ENCODE data around the gene ATF6B. TPM values are rescaled to one million over a fixed set of nuclear protein-coding genes. Genes with fewer than 3 reads are reported as not detected.

Gene ATF6B
- total and polyA plus RNA-seq, 2 of the 13 experiments (the other 11 are each of a cell fraction or from before 2014, with no cell fraction given): 18.1 to 44.0 TPM

DNA sequence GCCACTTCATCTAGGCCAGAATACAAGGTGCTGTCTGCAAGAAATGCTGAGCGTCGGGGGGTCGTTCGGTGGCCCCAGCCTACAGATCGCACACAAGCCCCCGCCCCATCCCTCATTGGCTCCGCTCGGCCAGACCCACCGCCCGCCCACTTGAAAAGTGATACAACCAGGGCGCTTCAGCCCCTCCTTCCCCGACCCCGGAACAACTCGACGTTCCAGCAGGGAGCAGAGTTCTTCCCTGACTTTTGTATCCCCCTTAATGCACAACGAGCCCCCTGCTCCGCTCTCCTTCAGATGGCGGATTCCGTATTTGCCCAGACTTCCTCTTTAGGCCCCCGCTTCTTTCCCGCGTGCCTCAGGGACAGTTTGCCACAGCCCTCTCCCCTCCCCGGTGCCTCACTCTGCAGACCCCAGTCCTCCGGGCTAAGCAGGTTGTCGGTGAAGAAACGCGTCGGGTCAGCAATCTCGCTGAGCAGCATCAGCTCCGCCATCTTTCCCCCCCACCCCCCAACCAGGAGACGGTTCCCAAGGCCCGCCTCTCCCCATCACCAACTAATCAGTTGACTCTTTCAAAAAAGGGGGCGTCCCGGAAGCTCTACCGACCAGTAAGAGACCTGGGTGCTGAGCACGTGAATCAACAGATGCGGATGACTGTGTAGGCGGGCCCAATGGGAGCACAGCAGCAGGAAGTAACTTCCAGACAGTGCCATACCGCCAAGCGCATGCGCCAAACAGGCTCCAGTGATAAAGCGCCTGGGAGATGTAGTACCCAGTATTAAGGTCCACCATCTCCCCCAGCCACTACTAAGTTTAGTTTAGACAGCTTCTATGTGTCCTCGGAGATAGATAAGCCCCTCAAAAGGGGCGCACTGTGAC lies at the start of gene ATF6B (continued):
- TF ChIP-seq ATF6 (CRISPR knock-in tag; conservative IDR thresholded peaks at IDR 0.05) (0 out of 2 replicates have a peak, but pooled peaks have one; percentile 17), TRIM24 (CRISPR knock-in tag; IDR thresholded peaks at IDR 0.05) (no peak), ZNF556 (CRISPR knock-in tag; IDR thresholded peaks at IDR 0.05; ENCODE audit: borderline replicate concordance) (peak; percentile 86; the same call in 1 of the 2 replicates), ZNF225 (CRISPR knock-in tag; IDR thresholded peaks at IDR 0.05) (0 out of 2 replicates have a peak, but pooled peaks have one; percentile 56), SIN3A (IDR thresholded peaks at IDR 0.05; ENCODE audit: borderline replicate concordance, low read depth, low read length) (0 out of 2 replicates have a peak, but pooled peaks have one; percentile 89), ZNF101 (CRISPR knock-in tag; IDR thresholded peaks at IDR 0.05; ENCODE audit: borderline replicate concordance, low read depth) (no peak), TBX2 (CRISPR knock-in tag; IDR thresholded peaks at IDR 0.05; ENCODE audit: borderline replicate concordance) (peak; percentile 52; the same call in 1 of the 2 replicates), SOX5 (CRISPR knock-in tag; IDR thresholded peaks at IDR 0.05; ENCODE audit: borderline replicate concordance) (no peak), POLR2AphosphoS2 (IDR thresholded peaks at IDR 0.05; ENCODE audit: low read depth, low read length) (no peak), SNAPC5 (CRISPR knock-in tag; IDR thresholded peaks at IDR 0.05; ENCODE audit: borderline replicate concordance) (peak; percentile 30; the same call in 1 of the 2 replicates), GATAD1 (CRISPR knock-in tag; IDR thresholded peaks at IDR 0.05) (peak; percentile 85), ETS1 (CRISPR knock-in tag; IDR thresholded peaks at IDR 0.05) (no peak), ZNF850 (CRISPR knock-in tag; conservative IDR thresholded peaks at IDR 0.05) (no peak)
- TF ChIP-seq, protein P1, sequence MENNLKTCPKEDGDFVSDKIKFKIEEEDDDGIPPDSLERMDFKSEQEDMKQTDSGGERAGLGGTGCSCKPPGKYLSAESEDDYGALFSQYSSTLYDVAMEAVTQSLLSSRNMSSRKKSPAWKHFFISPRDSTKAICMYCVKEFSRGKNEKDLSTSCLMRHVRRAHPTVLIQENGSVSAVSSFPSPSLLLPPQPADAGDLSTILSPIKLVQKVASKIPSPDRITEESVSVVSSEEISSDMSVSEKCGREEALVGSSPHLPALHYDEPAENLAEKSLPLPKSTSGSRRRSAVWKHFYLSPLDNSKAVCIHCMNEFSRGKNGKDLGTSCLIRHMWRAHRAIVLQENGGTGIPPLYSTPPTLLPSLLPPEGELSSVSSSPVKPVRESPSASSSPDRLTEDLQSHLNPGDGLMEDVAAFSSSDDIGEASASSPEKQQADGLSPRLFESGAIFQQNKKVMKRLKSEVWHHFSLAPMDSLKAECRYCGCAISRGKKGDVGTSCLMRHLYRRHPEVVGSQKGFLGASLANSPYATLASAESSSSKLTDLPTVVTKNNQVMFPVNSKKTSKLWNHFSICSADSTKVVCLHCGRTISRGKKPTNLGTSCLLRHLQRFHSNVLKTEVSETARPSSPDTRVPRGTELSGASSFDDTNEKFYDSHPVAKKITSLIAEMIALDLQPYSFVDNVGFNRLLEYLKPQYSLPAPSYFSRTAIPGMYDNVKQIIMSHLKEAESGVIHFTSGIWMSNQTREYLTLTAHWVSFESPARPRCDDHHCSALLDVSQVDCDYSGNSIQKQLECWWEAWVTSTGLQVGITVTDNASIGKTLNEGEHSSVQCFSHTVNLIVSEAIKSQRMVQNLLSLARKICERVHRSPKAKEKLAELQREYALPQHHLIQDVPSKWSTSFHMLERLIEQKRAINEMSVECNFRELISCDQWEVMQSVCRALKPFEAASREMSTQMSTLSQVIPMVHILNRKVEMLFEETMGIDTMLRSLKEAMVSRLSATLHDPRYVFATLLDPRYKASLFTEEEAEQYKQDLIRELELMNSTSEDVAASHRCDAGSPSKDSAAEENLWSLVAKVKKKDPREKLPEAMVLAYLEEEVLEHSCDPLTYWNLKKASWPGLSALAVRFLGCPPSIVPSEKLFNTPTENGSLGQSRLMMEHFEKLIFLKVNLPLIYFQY (CRISPR knock-in tag; IDR thresholded peaks at IDR 0.05; ENCODE audit: borderline replicate concordance): no peak
- TF ChIP-seq, protein P2, sequence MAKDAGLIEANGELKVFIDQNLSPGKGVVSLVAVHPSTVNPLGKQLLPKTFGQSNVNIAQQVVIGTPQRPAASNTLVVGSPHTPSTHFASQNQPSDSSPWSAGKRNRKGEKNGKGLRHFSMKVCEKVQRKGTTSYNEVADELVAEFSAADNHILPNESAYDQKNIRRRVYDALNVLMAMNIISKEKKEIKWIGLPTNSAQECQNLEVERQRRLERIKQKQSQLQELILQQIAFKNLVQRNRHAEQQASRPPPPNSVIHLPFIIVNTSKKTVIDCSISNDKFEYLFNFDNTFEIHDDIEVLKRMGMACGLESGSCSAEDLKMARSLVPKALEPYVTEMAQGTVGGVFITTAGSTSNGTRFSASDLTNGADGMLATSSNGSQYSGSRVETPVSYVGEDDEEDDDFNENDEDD (CRISPR knock-in tag; IDR thresholded peaks at IDR 0.05; ENCODE audit: borderline replicate concordance): 0 out of 2 replicates have a peak, but pooled peaks have one; percentile 32
- TF ChIP-seq, protein P3, sequence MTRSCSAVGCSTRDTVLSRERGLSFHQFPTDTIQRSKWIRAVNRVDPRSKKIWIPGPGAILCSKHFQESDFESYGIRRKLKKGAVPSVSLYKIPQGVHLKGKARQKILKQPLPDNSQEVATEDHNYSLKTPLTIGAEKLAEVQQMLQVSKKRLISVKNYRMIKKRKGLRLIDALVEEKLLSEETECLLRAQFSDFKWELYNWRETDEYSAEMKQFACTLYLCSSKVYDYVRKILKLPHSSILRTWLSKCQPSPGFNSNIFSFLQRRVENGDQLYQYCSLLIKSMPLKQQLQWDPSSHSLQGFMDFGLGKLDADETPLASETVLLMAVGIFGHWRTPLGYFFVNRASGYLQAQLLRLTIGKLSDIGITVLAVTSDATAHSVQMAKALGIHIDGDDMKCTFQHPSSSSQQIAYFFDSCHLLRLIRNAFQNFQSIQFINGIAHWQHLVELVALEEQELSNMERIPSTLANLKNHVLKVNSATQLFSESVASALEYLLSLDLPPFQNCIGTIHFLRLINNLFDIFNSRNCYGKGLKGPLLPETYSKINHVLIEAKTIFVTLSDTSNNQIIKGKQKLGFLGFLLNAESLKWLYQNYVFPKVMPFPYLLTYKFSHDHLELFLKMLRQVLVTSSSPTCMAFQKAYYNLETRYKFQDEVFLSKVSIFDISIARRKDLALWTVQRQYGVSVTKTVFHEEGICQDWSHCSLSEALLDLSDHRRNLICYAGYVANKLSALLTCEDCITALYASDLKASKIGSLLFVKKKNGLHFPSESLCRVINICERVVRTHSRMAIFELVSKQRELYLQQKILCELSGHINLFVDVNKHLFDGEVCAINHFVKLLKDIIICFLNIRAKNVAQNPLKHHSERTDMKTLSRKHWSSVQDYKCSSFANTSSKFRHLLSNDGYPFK (CRISPR knock-in tag; IDR thresholded peaks at IDR 0.05; ENCODE audit: borderline replicate concordance): peak; percentile 51; the same call in 1 of the 2 replicates

Measured in HepG2 (cell line).